Measurements from ENCODE around the gene HCFC1R1. TPM values are rescaled to one million over a fixed set of nuclear protein-coding genes. Genes with fewer than 3 reads are reported as not detected.
"Not testable (repeated sequence)": the region's sequence is repeated elsewhere in the genome, so short reads cannot be mapped to it uniquely, and the experiment has no call there.

HCFC1R1 gene, protein sequence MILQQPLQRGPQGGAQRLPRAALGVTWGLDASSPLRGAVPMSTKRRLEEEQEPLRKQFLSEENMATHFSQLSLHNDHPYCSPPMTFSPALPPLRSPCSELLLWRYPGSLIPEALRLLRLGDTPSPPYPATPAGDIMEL
- 10 to 100 TPM; 43.7 to 80.5 (median 64.6) TPM for total RNA-seq
- 122 TPM for polyA plus RNA-seq
- long read RNA-seq, donor 1, transcript HCFC1R1-206 (3 exons, 618 nt), result minor isoform, 6 of 26 reads
- long read RNA-seq, donor 1, transcript HCFC1R1-201 (4 exons, 965 nt), result major isoform, 16 of 26 reads
- long read RNA-seq, donor 1, partial matches to known transcripts, result 0 of 26 reads
- long read RNA-seq, donor 1, other reads (novel, unspliced or antisense), result 3 of 26 reads
- long read RNA-seq, donor 2, transcript HCFC1R1-206 (3 exons, 618 nt), result minor isoform, 5 of 27 reads
- long read RNA-seq, donor 2, transcript HCFC1R1-201 (4 exons, 965 nt), result major isoform, 13 of 27 reads
- long read RNA-seq, donor 2, partial matches to known transcripts, result 0 of 27 reads
- long read RNA-seq, donor 2, other reads (novel, unspliced or antisense), result 3 of 27 reads
- long read RNA-seq, donor 3, partial matches to known transcripts, result 0 of 13 reads
- long read RNA-seq, donor 3, other reads (novel, unspliced or antisense), result 3 of 13 reads
- long read RNA-seq, donor 4, transcript HCFC1R1-201 (4 exons, 965 nt), result major isoform, 13 of 25 reads
- long read RNA-seq, donor 4, transcript HCFC1R1-206 (3 exons, 618 nt), result minor isoform, 9 of 25 reads
- long read RNA-seq, donor 4, partial matches to known transcripts, result 0 of 25 reads
- long read RNA-seq, donor 4, other reads (novel, unspliced or antisense), result 1 of 25 reads

DNA sequence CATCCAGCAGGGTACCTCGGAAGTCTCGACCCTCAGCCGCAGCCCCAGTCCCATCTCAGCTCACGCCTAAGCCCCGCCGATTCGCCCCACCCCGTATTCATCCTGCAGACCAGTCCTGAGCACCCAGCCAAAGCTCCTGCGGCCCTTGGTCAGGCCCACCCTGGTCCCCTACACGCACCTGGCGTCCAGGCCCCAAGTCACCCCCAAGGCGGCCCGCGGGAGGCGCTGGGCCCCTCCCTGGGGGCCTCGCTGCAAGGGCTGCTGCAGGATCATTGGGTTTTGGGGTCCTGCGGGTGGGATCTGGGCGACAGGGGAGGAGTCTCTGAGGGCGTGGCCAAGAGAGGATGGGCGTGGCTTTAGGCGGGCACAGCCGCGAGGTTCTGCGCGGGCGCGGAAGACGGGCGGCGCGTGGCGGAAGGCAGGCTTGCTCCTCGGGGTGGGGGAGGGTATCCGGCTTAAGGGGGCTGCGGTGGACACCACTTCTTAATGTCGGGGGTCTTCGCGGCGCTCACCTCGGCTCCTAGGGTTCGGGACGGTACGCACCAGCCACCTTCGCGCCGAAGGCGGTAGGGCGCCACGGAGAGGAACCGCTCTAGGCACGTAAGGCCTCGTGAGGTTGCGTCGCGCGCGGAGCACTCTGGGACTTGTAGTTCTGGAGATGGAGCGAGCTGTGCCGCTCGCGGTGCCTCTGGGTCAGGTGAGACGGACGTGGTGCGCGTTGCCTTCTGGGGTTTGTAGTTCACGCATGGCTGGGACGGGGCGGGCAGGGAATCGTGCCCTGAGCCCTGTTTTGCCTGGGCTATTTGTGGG, at the start of gene HCFC1R1, which contains the start of gene THOC6:
Gene HCFC1R1, minus strand, starts transcription at position 274 of the 810 bp plus-strand sequence. Its CDS starts 1 bp downstream, at position 273.
Gene THOC6, plus strand, starts transcription at position 367 of the 810 bp plus-strand sequence. Its CDS starts 292 bp downstream, at position 659.
- peak within 1 kb of the TSS; percentile 99 for H3K27ac ChIP-seq (ENCODE audit: low read length)
- intact Hi-C loops (cut with DNase I), result no loop called here
- no peaks in the 10 kb centered on the region for H3K9me3 ChIP-seq (ENCODE audit: control insufficient read depth, low read length)
- H3K4me1 ChIP-seq (ENCODE audit: control insufficient read depth, insufficient read depth, low read length), result peaks cover 10% of the 10 kb centered on the region
- no peaks in the 10 kb centered on the region for H3K27me3 ChIP-seq (ENCODE audit: control insufficient read depth, insufficient read depth)
- H3K4me3 ChIP-seq (ENCODE audit: low read length), result peak within 1 kb of the TSS; percentile 56
- DNase-seq, result peak; percentile 97 to 99 (median 98)
- ATAC-seq, result peak; percentile 79 to 84
- WGBS, result under 1% methylated on average over 69 of the region's 69 CpGs

DNA sequence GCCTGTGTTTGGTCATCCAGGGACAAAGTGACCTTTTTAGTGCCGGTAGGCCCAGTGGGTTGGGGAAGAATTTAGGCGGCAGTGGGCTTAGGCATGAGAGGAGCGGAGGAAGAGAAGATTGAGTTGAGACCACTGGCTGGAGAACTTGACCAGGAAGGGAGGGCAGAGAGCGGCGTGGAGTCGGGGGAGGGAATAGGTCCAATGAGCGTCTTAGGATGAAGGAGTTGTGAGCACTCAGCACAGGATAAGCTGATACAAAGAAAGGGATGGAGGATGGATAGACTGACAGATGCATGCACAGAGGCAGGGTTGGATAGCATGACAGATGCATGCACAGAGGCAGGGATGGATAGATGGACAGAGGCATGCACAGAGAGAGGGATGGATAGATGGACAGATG, 49.7 kb upstream of the HCFC1R1 start:
- H3K27me3 ChIP-seq (ENCODE audit: control insufficient read depth, insufficient read depth), result no peaks in the 10 kb centered on the region
- no peaks in the 10 kb centered on the region for H3K9me3 ChIP-seq (ENCODE audit: control insufficient read depth, low read length)
- no peak for ATAC-seq
- H3K4me3 ChIP-seq (ENCODE audit: low read length), result no peak overlapping the region
- WGBS, result 87% methylated on average over 7 of the region's 7 CpGs
- H3K4me1 ChIP-seq (ENCODE audit: control insufficient read depth, insufficient read depth, low read length), result no peaks in the 10 kb centered on the region
- peak in 1 of 3 donors; percentile 14 for DNase-seq
- intact Hi-C loops (cut with DNase I), result no loop called here
- no peak overlapping the region for H3K27ac ChIP-seq (ENCODE audit: low read length)

DNA sequence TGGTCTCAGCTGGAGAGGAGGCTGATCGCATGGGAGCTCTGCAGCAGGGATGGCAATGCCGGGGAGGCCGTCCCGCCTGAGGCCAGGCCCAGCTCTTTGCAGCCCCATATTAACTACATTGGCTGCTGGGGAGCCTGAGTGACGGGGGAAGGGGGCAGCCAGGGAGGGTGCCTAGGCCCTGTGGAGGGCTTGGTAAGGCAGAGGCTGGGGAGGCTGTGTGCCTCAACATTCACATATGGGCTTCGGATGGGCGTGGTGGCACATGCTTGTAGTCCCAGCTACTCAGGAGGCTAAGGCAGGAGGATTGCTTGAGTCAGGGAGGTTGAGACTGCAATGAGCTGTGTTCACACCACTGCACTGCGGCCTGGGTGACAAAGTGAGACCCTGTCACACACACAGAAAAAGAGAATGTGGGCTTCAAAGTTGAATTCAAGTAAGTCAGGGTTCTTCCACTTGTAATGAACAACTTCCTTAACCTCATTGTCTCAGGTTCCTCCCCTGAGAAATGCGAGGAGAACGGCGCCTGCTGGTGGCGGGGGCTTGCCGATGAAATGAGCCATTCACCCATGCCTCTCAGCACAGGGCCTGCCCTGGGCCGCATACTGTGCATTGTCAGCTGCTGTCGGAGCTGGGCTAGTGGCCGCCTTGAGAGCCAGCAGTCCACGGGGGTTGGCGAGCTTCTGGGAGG, 49.0 kb upstream of the HCFC1R1 start:
- H3K27ac ChIP-seq (ENCODE audit: low read length); DNase-seq; H3K4me1 ChIP-seq (ENCODE audit: control insufficient read depth, insufficient read depth, low read length); H3K4me3 ChIP-seq (ENCODE audit: low read length); intact Hi-C loops (cut with DNase I); H3K9me3 ChIP-seq (ENCODE audit: control insufficient read depth, low read length); H3K27me3 ChIP-seq (ENCODE audit: control insufficient read depth, insufficient read depth); ATAC-seq: not testable (repeated sequence)
- WGBS, result 61% methylated on average over 16 of the region's 18 CpGs

DNA sequence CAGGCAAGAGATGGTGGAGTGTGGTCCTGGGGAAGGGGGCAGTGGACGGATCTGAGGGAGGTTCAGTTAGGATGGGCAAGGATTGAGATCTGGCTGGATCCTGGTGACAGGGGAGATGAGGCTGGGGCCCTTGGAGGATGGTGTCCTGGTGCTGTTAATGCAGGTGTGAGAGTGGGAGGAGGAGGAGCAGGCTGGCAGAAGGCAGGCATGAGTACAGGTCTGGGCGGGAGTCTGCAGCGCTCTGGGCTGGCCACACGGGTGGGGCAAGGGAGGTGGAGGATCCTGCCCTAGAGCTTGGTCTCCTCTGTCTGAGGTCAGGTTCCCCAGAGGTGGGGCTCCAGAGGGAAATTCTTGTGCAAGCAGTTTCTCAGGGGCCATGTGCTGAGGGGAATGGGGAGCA, 48.4 kb upstream of the HCFC1R1 start:
- H3K27ac ChIP-seq (ENCODE audit: low read length); intact Hi-C loops (cut with DNase I); H3K9me3 ChIP-seq (ENCODE audit: control insufficient read depth, low read length); H3K4me3 ChIP-seq (ENCODE audit: low read length); H3K4me1 ChIP-seq (ENCODE audit: control insufficient read depth, insufficient read depth, low read length); H3K27me3 ChIP-seq (ENCODE audit: control insufficient read depth, insufficient read depth): not testable (repeated sequence)
- ATAC-seq, result peak in 1 of 2 donors; percentile 4
- DNase-seq, result peak in 1 of 3 donors; percentile 36
- WGBS, result 62% methylated on average over 3 of the region's 4 CpGs

DNA sequence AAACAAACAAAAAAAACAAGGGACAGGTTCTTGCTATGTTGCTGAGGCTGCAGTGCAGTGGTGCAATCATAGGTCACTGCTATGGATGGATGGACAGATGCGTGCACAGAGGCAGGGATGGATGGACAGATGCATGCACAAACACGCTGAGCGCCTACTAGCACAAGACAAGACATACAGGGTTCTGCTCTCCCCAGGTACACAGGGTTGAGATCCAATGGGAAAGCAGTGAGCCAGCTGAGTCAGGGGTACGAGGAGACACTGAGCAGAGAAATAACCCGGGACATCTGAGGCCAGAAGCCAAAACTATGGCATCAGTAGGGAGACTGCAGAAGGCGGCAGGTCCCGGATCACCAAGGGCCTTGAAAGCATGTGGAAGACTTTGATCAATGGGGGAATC, 47.9 kb upstream of the HCFC1R1 start:
- intact Hi-C loops (cut with DNase I), result no loop called here
- no peak for DNase-seq
- Histone ChIP-seq H3K9me3 (ENCODE audit: control insufficient read depth, low read length) (no peaks in the 10 kb centered on the region), H3K4me1 (ENCODE audit: control insufficient read depth, insufficient read depth, low read length) (no peaks in the 10 kb centered on the region), H3K27ac (ENCODE audit: low read length) (no peak overlapping the region), H3K4me3 (ENCODE audit: low read length) (no peak overlapping the region), H3K27me3 (ENCODE audit: control insufficient read depth, insufficient read depth) (no peaks in the 10 kb centered on the region)
- WGBS, result 90% methylated on average over 7 of the region's 7 CpGs
- no peak for ATAC-seq

DNA sequence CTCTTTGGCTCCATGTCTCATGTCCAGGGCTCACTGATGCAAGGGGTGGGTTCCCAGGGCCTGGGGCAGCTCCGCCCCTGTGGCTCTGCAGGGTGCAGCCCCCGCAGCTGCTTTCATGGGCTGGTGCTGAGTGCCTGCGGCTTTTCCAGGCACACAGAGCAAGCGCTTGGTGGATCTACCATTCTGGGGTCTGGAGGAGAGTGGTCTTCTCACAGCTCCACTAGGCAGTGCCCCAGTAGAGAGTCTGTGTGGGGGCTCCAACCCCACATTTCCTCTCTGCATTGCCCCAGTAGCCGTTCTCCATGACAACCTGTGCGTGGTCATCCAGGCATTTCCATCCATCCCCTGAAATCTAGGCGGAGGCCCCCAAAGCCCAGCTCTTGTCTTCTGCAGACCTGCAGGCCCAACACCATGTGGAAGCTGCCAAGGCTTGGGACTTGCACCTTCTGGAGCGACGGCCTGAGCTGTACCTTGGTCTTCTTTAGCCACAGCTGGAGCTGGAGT, 46.9 kb upstream of the HCFC1R1 start:
- Histone ChIP-seq H3K9me3 (ENCODE audit: control insufficient read depth, low read length) (no peaks in the 10 kb centered on the region), H3K4me3 (ENCODE audit: low read length) (no peak overlapping the region), H3K4me1 (ENCODE audit: control insufficient read depth, insufficient read depth, low read length) (no peaks in the 10 kb centered on the region), H3K27me3 (ENCODE audit: control insufficient read depth, insufficient read depth) (no peaks in the 10 kb centered on the region), H3K27ac (ENCODE audit: low read length) (no peak overlapping the region)
- intact Hi-C loops (cut with DNase I), result no loop called here
- WGBS, result 86% methylated on average over 9 of the region's 9 CpGs
- DNase-seq (peak in 2 of 3 donors; percentile 27 to 47), ATAC-seq (no peak)

DNA sequence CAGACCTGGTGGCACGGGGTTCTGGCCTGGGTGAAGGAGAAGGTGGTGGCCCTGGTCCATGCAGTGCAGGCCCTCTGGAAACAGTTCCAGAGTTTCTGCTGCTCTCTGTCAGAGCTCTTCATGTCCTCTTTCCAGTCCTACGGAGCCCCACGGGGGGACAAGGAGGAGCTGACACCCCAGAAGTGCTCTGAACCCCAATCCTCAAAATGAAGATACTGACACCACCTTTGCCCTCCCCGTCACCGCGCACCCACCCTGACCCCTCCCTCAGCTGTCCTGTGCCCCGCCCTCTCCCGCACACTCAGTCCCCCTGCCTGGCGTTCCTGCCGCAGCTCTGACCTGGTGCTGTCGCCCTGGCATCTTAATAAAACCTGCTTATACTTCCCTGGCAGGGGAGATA, 45.4 kb upstream of the HCFC1R1 start:
- DNase-seq, result peak in 1 of 3 donors; percentile 38
- not testable (repeated sequence) for H3K4me1 ChIP-seq (ENCODE audit: control insufficient read depth, insufficient read depth, low read length); H3K27me3 ChIP-seq (ENCODE audit: control insufficient read depth, insufficient read depth); H3K27ac ChIP-seq (ENCODE audit: low read length); H3K9me3 ChIP-seq (ENCODE audit: control insufficient read depth, low read length); H3K4me3 ChIP-seq (ENCODE audit: low read length); ATAC-seq
- WGBS, result 91% methylated on average over 10 of the region's 11 CpGs
- intact Hi-C loops (cut with DNase I), result loop anchor here in 2 of 4 donors (10.0 kb wide), 2 partner anchors 46 to 96 kb away; partner anchors contain the start of gene ZNF205 (in 1 of the 2)

DNA sequence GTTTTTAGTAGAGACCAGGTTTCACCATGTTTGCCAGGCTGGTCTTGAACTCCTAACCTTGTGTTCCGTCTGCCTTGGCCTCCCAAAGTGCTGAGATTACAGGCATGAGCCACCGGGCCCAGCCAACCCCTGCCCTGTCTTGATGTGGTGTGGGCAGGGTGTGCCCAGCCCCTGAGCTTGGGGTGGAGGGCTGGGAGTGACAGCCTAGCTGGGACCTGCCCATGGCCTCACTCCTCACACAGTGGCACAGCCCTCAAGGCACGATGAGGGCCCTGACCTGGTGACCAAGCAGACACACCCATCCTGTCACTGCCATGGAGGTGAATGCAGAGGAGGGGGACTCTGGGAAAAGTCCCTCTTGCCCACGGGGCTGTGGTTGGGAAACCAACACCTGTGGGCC, 44.7 kb upstream of the HCFC1R1 start:
- Histone ChIP-seq H3K27ac (ENCODE audit: low read length) (no peak overlapping the region), H3K27me3 (ENCODE audit: control insufficient read depth, insufficient read depth) (no peaks in the 10 kb centered on the region), H3K4me1 (ENCODE audit: control insufficient read depth, insufficient read depth, low read length) (no peaks in the 10 kb centered on the region), H3K9me3 (ENCODE audit: control insufficient read depth, low read length) (no peaks in the 10 kb centered on the region), H3K4me3 (ENCODE audit: low read length) (no peak overlapping the region)
- DNase-seq, result peak in 1 of 3 donors; percentile 47
- WGBS, result 57% methylated on average over 4 of the region's 4 CpGs
- ATAC-seq, result no peak
- intact Hi-C loops (cut with DNase I), result loop anchor here in 2 of 4 donors (10.0 kb wide), 2 partner anchors 46 to 96 kb away; partner anchors contain the start of gene ZNF205 (in 1 of the 2)

DNA sequence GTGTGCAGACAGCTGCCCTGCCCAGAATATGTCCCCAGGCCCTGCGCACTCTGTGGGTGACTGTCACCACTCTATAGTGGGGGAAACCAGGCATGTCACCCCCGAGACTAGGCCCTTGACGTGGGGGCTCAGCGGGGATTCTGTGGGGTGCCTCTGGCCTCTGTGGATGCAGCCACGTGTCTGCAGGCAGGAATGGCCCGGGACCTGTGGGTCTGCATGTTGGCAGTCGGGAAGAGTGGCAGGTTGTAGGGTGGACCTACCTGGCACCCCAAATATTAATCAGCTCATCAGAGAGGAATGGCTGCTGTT, 42.7 kb upstream of the HCFC1R1 start:
- intact Hi-C loops (cut with DNase I), result loop anchor here in 2 of 4 donors (10.0 kb wide), 2 partner anchors 48 to 98 kb away; partner anchors contain the start of gene ZNF205 (in 1 of the 2)
- peak in 1 of 3 donors; percentile 41 for DNase-seq
- no peaks in the 10 kb centered on the region for H3K27me3 ChIP-seq (ENCODE audit: control insufficient read depth, insufficient read depth)
- ATAC-seq, result no peak
- 56% methylated on average over 7 of the region's 7 CpGs for WGBS
- no peaks in the 10 kb centered on the region for H3K9me3 ChIP-seq (ENCODE audit: control insufficient read depth, low read length)
- no peaks in the 10 kb centered on the region for H3K4me1 ChIP-seq (ENCODE audit: control insufficient read depth, insufficient read depth, low read length)
- no peak overlapping the region for H3K27ac ChIP-seq (ENCODE audit: low read length)
- peak overlapping the region; percentile 48 for H3K4me3 ChIP-seq (ENCODE audit: low read length)

All from right cardiac atrium (tissue), 5 donors.